ENCODE results near the gene GMIP. TPM values are rescaled to one million over a fixed set of nuclear protein-coding genes. Genes with fewer than 3 reads are reported as not detected.
"Not testable (repeated sequence)": the region's sequence is repeated elsewhere in the genome, so short reads cannot be mapped to it uniquely, and the experiment has no call there.

The GMIP gene
- polyA plus RNA-seq (2012; ENCODE audit: low read depth, missing spikeins): 37.7 TPM

- FAIRE-seq (peak; percentile 90), DNase-seq (ENCODE audit: insufficient read length, low spot score) (peak; percentile 97)
- TF ChIP-seq POLR2AphosphoS5 (IDR thresholded peaks at IDR 0.05; ENCODE audit: low read depth, low read length) (peak; percentile 17; the same call in 1 of the 2 replicates), POU2F2 (IDR thresholded peaks at IDR 0.05; ENCODE audit: low read depth, low read length) (no peak), TAF1 (IDR thresholded peaks at IDR 0.05; ENCODE audit: low read depth, low read length) (0 out of 2 replicates have a peak, but pooled peaks have one; percentile 28), POLR2A (IDR thresholded peaks at IDR 0.05; ENCODE audit: low read depth, low read length) (no peak), PAX5 (IDR thresholded peaks at IDR 0.05; ENCODE audit: insufficient read depth, low read length, severe bottlenecking) (no peak), SPI1 (IDR thresholded peaks at IDR 0.05; ENCODE audit: low read depth, low read length) (peak; percentile 87)
Measured at GRCh38 chr19:19643158-19644053, at the start of gene GMIP. TSS of gene GMIP (minus strand) at chr19:19643657. CDS start at chr19:19643529, 128 bp downstream.

- DNase-seq (ENCODE audit: insufficient read length, low spot score) (no peak), FAIRE-seq (no peak)
- TF ChIP-seq POLR2AphosphoS5 (IDR thresholded peaks at IDR 0.05; ENCODE audit: low read depth, low read length): no peak
- TF ChIP-seq POLR2A (IDR thresholded peaks at IDR 0.05; ENCODE audit: low read depth, low read length): no peak
- no peak for TF ChIP-seq TAF1 (IDR thresholded peaks at IDR 0.05; ENCODE audit: low read depth, low read length)
- TF ChIP-seq PAX5 (IDR thresholded peaks at IDR 0.05; ENCODE audit: insufficient read depth, low read length, severe bottlenecking): no peak
- TF ChIP-seq SPI1 (IDR thresholded peaks at IDR 0.05; ENCODE audit: low read depth, low read length): no peak
- no peak for TF ChIP-seq POU2F2 (IDR thresholded peaks at IDR 0.05; ENCODE audit: low read depth, low read length)
Measured at GRCh38 chr19:19691683-19692082, 48.2 kb upstream of the GMIP start.

GRCh38 chr19:19689023-19689422 is 45.6 kb upstream of the GMIP start:
- DNase-seq (ENCODE audit: insufficient read length, low spot score); FAIRE-seq: not testable (repeated sequence)

GRCh38 chr19:19687090-19687489 is 43.6 kb upstream of the GMIP start:
- DNase-seq (ENCODE audit: insufficient read length, low spot score): no peak
- no peak for FAIRE-seq
- TF ChIP-seq TAF1 (IDR thresholded peaks at IDR 0.05; ENCODE audit: low read depth, low read length): no peak
- TF ChIP-seq POLR2AphosphoS5 (IDR thresholded peaks at IDR 0.05; ENCODE audit: low read depth, low read length): no peak
- TF ChIP-seq SPI1 (IDR thresholded peaks at IDR 0.05; ENCODE audit: low read depth, low read length): no peak
- no peak for TF ChIP-seq POLR2A (IDR thresholded peaks at IDR 0.05; ENCODE audit: low read depth, low read length)
- TF ChIP-seq POU2F2 (IDR thresholded peaks at IDR 0.05; ENCODE audit: low read depth, low read length): no peak
- TF ChIP-seq PAX5 (IDR thresholded peaks at IDR 0.05; ENCODE audit: insufficient read depth, low read length, severe bottlenecking): no peak

- DNase-seq (ENCODE audit: insufficient read length, low spot score) (no peak), FAIRE-seq (no peak)
- TF ChIP-seq POU2F2 (IDR thresholded peaks at IDR 0.05; ENCODE audit: low read depth, low read length) (no peak), TAF1 (IDR thresholded peaks at IDR 0.05; ENCODE audit: low read depth, low read length) (no peak), POLR2A (IDR thresholded peaks at IDR 0.05; ENCODE audit: low read depth, low read length) (no peak), SPI1 (IDR thresholded peaks at IDR 0.05; ENCODE audit: low read depth, low read length) (no peak), POLR2AphosphoS5 (IDR thresholded peaks at IDR 0.05; ENCODE audit: low read depth, low read length) (no peak)
Measured at GRCh38 chr19:19686580-19686979, 43.1 kb upstream of the GMIP start.

- FAIRE-seq; DNase-seq (ENCODE audit: insufficient read length, low spot score): not testable (repeated sequence)
Measured at GRCh38 chr19:19686119-19686518, 42.7 kb upstream of the GMIP start.

GRCh38 chr19:19679176-19680073 is 36.0 kb upstream of the GMIP start:
- DNase-seq (ENCODE audit: insufficient read length, low spot score) (no peak), FAIRE-seq (no peak)
- TF ChIP-seq POLR2AphosphoS5 (IDR thresholded peaks at IDR 0.05; ENCODE audit: low read depth, low read length) (no peak), TAF1 (IDR thresholded peaks at IDR 0.05; ENCODE audit: low read depth, low read length) (no peak), POU2F2 (IDR thresholded peaks at IDR 0.05; ENCODE audit: low read depth, low read length) (no peak), POLR2A (IDR thresholded peaks at IDR 0.05; ENCODE audit: low read depth, low read length) (no peak), SPI1 (IDR thresholded peaks at IDR 0.05; ENCODE audit: low read depth, low read length) (no peak), PAX5 (IDR thresholded peaks at IDR 0.05; ENCODE audit: insufficient read depth, low read length, severe bottlenecking) (no peak)

GRCh38 chr19:19677579-19677978 is 34.1 kb upstream of the GMIP start:
- FAIRE-seq: no peak
- TF ChIP-seq SPI1 (IDR thresholded peaks at IDR 0.05; ENCODE audit: low read depth, low read length): no peak
- no peak for TF ChIP-seq TAF1 (IDR thresholded peaks at IDR 0.05; ENCODE audit: low read depth, low read length)
- no peak for TF ChIP-seq PAX5 (IDR thresholded peaks at IDR 0.05; ENCODE audit: insufficient read depth, low read length, severe bottlenecking)
- TF ChIP-seq POU2F2 (IDR thresholded peaks at IDR 0.05; ENCODE audit: low read depth, low read length): no peak
- no peak for TF ChIP-seq POLR2AphosphoS5 (IDR thresholded peaks at IDR 0.05; ENCODE audit: low read depth, low read length)
- TF ChIP-seq POLR2A (IDR thresholded peaks at IDR 0.05; ENCODE audit: low read depth, low read length): no peak

GRCh38 chr19:19674315-19674714 is 30.9 kb upstream of the GMIP start:
- FAIRE-seq (no peak), DNase-seq (ENCODE audit: insufficient read length, low spot score) (no peak)
- TF ChIP-seq POU2F2 (IDR thresholded peaks at IDR 0.05; ENCODE audit: low read depth, low read length) (no peak), PAX5 (IDR thresholded peaks at IDR 0.05; ENCODE audit: insufficient read depth, low read length, severe bottlenecking) (no peak), SPI1 (IDR thresholded peaks at IDR 0.05; ENCODE audit: low read depth, low read length) (no peak), TAF1 (IDR thresholded peaks at IDR 0.05; ENCODE audit: low read depth, low read length) (no peak), POLR2AphosphoS5 (IDR thresholded peaks at IDR 0.05; ENCODE audit: low read depth, low read length) (no peak), POLR2A (IDR thresholded peaks at IDR 0.05; ENCODE audit: low read depth, low read length) (no peak)

More at GRCh38 chr19:19677579-19677978, 34.1 kb upstream of the GMIP start:
- no peak for DNase-seq (ENCODE audit: insufficient read length, low spot score)
